GM18861 (cell line): ENCODE data around the gene CLBA1.
A peak's percentile ranks its signal among the peaks of the same experiment; 100 is the strongest.
"Not testable (repeated sequence)": the region's sequence is repeated elsewhere in the genome, so short reads cannot be mapped to it uniquely, and the experiment has no call there.

Experiments used
- ATAC-seq: cut with Tn5 transposase; IDR thresholded peaks from one replicate; pipeline ENCODE4 v1.9.1; 2021; ENCODE audit not compliant: unreplicated experiment

The CLBA1 gene

DNA sequence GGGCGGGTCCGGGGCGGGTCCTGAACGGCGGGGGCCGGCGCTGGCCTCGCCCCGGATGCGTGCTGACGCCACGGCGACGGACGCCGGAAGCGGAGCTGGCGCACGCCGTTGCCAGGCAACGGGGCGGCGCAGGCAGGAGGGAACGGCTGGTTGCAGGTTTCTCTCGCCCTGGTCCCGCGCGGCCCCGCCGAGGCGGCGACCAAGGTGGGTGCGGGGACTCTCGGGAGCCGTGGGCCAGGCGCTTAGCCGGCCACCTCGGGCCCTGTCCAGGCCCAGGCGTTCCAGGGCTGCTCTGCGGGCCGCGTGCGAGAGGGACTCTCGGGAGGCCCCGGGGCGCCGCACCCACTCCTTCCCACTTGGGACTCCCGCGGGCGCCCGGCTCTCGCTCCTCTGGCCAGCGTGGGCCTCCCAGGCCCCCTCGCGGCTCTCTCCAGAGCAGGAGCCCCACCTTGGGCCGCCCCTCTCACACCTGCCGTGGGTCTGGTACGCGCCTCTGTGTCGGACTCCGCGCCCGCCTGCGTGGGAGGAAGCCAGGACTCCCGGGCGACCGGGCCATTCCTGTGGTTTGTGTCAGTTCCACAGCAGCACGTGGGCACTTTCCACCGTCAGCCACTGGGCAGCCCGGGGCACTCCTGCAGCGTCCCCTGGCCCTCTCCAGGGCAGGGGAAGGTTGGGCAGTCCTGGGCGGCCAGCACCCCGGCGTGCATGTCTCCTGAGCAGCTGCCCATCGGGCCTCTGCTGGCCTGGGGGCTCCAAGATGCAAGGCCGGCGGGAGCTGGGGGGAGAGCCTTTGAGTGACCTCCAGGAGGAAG, at the start of gene CLBA1:
Gene CLBA1 (plus strand): TSS at position 114 of the 812 bp plus-strand sequence. CDS start 644 bp downstream, at position 758.
- ATAC-seq = peak; percentile 93

DNA sequence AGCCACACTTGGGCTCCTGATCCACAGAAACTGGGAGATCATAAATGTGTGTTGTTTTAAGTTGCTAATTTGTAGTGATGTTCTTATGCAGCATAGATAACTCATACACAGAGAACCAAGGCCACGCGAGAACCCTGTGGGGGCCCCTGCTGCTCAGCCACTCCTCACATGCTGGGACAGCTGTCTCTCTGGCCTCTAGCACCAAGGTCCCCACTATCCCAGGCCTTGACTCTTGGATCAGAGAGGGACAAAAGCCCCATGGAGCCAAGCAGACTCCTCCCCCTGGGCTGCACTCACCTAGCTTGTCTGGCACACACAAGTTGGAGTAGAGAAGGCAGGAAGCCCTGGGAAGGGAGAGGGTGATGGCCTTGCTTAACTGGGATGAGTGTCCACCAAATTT, 49.6 kb upstream of the CLBA1 start:
- ATAC-seq = no peak

DNA sequence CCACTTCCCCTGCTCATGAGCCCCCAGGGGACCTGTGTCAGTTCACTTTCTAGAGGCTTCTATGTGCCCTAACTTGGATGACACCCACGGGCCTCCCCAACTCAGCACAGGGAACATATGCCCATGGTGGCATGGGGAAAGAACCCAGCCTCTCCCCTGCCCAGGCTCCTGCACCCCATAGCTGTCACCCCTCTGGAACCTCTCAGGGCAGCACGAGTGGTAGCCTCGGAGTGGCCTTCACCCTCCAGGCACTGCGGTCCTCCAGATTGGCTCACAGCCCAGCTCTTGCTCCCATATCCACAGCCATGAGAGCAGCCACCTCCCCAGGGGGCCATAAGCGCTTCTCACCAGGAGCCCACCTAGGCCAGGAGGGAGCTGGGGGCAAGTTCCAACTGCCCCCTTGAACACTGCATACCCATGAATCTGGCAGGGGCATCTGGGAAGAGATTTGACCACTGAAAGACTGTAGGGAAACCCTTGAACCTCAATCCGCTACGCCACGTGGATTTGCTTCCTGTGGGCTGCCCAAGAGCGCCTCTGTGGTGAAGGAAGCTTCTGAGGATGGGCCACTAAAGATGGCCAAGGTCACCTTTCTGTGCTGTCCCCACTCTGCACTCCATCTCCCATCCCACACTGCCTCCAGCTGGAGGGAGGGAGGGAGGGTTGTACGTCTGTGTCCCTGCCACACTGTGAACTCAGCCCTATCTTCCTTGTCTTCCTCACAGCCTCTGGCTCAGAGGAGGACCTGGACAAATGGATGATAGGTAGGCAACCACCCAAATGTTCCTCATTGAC, 49.0 kb upstream of the CLBA1 start:
- ATAC-seq = no peak

DNA sequence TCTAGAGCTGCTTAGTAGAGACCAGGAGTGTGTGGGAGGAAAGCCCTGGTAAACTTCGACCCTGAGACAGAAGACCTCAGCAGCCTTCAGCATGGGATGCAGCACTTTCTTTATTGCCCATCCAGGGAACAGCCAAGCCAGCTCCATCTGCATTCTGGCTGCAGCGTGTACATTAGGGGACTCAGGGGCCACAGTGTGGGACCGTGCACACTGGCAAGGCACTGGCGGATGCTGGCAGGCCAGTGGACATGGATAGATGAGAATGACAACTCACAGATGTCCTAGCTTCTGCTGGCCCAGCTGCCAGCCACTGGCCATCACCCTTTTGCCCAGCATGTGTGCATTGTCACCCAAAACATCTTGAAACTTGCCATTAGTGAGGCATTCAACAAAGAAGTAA, 48.4 kb upstream of the CLBA1 start:
- ATAC-seq = no peak

DNA sequence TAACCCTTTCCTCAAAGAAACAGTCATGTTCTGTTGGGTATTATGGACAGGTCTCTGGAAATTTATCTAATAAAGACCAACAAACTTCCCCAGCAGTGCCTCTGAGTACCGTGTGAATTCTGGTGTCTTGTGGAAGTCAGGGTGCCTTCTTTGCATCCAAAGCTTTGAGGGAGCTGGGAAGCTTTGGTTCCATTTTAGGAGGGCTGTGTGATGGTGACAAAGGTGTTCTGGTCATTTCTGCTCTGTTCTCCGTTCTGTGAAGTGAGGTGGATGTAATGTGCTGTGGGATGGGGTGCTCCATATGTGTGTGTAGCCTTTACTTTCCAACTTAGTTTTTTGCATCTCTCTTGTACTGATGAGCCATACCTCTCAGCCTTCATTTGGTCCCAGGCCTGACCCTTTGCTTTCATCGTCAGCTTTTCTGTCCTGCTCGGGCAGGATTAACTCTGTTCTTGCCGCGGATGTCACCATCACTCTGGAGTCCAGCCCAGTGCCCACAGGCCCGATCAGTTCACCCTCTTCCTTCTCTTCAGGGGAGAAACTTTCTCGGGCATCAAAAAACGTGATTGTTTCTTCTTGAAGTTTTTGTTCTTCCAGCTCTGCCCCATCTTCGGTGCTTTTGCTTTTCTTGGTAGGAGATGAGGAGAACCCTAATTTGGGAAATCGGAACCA, 47.8 kb upstream of the CLBA1 start:
- no peak for ATAC-seq

DNA sequence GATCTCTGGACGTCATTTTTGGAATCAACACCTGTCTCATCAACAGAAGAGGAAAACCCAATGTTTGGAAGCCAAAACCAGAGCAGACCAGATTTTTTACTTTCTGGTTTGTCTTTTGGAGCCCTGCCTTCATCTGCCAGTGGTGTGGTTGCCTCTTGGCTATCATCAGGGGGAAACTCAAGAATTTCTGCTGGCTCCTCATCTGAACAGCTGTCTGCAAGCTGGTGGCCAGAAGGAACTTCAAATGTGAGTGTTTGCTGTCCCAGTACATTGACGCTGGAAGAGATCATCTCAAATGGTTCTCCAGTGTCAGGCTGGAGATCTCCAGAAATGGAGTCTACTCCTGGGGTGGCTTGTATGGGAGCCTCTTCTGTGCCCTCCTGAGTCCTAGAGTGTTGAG, 47.2 kb upstream of the CLBA1 start:
- ATAC-seq = no peak

DNA sequence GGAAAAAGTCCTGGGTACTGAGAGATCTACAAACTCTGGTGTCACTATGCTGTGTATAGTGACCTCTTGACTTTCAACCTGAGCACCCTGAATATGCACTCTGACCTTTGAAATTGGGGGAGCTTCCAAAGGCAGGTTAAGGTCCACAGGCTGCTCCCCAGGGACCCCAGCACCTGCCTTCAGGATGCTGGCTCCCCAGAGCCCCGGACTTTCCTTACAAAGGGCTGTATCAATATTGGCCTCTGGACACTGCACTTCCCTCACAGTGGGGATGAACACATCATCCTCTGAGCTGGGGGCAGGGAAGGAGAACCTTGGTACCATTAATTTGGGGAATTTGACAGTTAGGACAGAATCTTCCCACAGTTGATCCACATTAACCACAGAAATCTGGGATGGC, 46.6 kb upstream of the CLBA1 start:
- no peak for ATAC-seq

DNA sequence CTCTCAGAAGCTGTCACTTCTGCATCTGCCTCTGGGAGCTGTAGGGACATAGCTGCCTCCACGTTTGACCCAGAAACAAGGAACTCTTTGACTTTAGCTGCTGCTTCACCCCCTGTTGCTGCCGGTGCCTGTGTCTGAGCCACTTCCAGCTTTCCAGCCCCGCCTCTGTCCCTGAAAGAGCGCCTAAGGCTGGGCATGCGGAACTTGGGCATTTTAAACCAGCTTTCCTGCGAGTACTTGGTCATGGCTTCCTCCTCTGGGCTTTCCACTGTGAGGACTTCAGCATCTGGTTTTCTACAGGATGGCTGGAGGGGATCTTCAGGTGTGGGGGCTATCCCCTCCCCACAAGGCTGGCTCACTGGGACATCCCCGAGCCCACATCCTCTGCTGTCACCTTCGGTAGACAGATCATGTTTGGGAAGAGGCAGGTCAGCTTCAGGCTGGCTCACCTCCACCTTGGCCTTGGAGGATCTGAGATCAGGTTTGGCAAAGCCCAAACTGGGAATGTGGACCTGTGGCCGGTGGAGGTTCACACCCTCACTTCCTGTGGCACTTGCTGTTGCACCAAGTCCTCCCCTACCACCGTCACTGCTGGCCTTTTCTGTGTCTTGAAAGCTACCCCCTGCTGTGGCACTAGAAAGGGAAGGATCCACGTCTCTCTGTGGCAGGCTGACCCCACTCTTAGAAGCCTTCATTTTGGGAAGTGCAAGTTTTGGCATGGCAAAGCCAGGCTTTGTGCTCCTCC, 45.8 kb upstream of the CLBA1 start:
- no peak for ATAC-seq

DNA sequence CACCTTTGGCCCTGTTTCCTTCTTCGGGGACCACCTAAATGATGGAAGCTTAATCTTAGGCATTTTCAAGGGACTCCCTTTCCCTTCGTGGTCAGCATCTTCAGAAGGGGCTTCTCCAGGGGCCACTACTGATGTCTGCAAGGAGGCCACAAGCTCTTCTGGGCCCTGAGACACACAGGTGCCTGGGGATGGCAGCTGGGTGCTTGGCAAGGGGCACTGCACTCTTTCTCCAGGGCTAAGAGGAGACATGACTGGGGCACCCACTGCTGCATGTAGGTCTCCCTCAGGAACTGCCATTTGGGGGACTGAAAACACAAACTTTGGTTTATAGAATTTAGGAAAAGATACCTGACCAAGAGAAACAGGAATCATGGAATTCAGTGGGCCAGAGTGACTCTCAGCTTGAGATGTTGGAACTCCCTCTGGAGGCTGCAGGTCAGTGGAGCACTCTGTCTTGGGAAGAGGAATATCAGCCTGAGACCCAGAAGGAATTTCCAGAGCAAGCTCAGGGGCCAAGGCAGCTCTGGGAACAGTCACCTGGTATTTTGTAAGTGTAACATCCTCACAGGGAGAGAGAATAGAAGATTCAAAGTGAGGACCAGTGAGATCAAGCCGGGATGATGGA, 45.0 kb upstream of the CLBA1 start:
- ATAC-seq = no peak

DNA sequence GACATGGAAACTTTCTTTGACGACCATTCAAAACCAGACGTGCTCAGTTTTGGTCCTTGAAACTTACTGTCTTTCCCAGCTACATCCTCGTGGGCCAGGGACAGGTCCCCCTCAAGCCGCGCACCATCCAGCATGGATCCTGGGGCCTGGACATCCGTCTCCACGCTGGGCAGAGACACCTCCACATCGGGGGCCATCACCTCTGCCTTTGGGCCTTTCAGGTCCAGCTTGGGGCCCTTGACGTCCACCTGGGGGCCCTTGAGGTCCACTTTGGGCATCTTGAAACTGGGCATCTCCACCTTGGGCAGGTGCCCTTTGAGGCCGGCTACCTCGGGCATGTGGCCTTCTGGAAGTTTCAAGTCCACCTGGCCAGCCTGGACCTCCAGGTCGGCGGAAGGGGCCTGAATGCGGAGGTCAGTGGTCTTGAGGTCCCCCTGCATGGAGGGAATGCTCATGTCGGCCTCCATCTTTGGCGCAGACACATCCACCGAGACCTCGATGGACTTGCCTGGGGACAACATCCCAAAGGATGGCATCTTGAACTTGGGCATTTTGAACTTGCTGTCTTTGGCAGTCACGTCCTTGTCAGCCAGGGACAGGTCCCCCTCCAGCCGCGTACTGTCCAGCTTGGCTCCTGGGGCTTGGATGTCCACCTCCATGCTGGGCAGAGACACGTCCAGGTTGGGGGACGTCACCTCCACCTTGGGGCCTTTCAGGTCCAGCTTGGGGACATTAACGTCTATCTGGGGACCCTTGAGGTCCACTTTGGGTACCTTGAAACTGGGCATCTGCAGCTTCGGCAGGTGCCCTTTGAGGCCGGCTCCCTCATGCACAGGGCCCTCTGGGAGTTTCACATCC, 43.9 kb upstream of the CLBA1 start:
- ATAC-seq = no peak

DNA sequence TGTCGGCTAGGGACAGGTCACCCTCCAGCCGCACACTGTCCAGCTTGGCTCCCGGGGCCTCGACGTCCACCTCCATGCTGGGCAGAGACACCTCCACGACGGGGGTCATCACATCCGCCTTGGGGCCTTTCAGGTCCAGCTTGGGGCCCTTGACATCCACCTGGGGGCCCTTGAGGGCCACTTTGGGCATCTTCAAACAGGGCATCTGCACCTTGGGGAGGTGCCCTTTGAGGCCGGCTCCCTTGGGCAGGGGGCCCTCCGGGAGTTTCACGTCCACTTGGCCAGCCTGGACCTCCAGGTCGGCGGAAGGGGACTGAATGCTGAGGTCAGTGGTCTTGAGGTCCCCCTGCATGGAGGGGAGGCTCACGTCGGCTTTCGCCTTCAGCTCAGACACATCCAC, 43.0 kb upstream of the CLBA1 start:
- no peak for ATAC-seq

DNA sequence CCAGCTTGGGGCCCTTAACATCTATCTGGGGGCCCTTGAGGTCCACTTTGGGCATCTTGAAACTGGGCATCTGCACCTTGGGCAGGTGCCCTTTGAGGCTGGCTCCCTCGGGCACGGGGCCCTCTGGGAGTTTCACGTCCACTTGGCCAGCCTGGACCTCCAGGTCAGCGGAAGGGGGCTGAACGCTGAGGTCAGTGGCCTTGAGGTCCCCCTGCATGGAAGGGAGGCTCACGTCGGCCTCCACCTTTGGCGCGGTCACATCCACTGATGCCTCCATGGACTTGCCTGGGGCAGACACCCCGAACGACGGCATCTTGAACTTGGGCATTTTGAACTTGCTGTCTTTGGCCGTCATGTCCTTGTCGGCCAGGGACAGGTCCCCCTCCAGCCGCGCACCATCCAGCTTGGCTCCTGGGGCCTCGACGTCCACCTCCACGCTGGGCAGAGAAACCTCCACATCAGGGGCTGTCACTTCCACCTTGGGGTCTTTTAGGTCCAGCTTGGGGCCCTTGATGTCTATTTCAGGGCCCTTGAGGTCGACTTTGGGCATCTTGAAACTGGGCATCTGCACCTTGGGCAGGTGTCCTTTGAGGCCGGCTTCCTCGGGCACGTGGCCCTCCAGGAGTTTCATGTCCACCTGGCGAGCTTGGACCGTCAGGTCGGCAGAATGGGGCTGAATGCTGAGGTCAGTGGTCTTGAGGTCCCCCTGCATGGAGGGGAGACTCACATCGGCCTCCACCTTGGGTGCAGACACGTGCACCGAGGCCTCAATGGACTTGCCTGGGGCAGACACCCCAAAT, 42.2 kb upstream of the CLBA1 start:
- not testable (repeated sequence) for ATAC-seq

DNA sequence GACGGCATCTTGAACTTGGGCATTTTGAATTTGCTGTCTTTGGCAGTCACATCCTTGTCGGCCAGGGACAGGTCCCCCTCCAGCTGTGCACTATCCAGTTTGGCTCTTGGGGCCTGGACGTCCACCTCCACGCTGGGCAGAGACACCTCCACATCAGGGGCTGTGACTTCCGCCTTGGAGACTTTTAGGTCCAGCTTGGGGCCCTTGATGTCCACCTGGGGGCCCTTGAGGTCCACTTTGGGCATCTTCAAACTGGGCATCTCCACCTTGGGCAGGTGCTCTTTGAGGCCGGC, 41.6 kb upstream of the CLBA1 start:
- ATAC-seq = not testable (repeated sequence)

DNA sequence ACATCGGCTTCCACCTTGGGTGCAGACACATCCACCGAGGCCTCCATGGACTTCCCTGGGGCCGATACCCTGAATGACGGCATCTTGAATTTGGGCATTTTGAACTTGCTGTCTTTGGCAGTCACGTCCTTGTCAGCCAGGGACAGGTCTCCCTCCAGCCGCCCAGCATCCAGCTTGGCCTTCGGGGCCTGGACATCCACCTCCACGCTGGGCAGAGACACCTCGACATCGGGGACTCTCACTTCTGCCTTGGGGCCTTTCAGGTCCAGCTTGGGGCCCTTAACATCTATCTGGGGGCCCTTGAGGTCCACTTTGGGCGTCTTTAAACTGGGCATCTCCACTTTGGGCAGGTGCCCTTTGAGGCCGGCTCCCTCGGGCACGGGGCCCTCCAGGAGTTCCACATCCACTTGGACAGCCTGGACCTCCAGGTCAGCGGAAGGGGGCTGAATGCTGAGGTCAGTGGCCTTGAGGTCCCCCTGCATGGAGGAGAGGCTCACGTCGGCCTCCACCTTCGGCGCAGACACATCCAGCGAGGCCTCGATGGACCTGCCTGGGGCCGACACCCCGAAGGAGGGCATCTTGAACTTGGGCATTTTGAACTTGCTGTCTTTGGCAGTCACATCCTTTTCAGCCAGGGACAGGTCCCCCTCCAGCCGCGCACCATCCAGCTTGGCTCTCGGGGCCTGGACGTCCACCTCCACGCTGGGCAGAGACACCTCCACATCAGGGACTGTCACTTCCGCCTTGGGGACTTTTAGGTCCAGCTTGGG, 41.0 kb upstream of the CLBA1 start:
- not testable (repeated sequence) for ATAC-seq

DNA sequence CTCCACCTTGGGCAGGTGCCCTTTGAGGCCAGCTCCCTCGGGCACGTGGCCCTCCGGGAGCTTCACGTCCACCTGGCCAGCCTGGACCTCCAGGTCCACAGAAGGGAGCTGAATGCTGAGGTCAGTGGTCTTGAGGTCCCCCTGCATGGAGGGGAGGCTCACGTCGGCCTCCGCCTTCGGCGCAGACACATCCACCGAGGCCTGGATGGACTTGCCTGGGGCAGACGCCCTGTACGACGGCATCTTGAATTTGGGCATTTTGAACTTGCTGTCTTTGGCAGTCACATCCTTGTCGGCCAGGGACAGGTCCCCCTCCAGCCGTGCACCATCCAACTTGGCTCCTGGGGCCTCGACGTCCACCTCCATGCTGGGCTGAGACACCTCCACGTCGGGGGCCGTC, 40.3 kb upstream of the CLBA1 start:
- ATAC-seq = not testable (repeated sequence)

DNA sequence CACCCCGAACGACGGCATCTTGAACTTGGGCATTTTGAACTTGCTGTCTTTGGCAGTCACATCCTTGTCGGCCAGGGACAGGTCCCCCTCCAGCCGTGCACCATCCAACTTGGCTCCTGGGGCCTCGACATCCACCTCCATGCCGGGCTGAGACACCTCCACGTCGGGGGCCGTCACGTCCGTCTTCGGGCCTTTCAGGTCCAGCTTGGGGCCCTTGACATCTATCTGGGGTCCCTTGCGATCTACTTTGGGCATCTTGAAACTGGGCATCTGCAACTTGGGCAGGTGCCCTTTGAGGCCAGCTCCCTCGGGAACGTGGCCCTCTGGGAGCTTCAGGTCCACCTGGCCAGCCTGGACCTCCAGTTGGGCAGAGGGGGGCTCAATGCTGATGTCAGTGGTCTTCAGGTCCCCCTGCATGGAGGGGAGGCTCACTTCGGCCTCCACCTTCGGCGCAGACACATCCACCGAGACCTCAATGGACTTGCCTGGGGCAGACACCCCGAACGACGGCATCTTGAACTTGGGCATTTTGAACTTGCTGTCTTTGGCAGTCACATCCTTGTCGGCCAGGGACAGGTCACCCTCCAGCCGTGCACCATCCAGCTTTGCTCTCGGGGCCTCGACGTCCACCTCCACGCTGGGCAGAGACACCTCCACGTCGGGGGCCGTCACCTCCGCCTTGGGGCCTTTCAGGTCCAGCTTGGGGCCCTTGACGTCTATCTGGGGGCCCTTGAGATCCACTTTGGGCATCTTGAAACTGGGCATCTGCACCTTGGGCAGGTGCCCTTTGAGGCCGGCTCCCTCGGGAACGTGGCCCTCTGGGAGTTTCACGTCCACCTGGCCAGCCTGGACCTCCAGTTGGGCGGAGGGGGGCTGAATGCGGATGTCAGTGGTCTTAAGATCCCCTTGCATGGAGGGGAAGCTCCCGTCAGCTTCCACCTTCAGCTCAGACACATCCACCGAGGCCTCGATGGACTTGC, 39.3 kb upstream of the CLBA1 start:
- not testable (repeated sequence) for ATAC-seq

DNA sequence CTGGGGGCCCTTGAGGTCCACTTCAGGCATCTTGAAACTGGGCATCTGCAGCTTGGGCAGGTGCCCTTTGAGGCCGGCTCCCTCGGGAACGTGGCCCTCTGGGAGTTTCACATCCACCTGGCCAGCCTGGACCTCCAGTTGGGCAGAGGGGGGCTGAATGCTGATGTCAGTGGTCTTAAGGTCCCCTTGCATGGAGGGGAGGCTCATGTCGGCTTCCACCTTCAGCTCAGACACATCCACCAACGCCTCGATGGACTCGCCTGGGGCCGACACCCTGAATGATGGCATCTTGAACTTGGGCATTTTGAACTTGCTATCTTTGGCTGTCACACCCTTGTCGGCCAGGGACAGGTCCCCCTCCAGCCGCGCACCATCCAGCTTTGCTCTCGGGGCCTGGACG, 38.4 kb upstream of the CLBA1 start:
- ATAC-seq = not testable (repeated sequence)
